Vagina (tissue), 2 donors: ENCODE results near the gene TAF3.

Source experiments
- POLR2A ChIP-seq, 2 donors: fragments of 450-650 bp; IDR thresholded peaks; one replicate each; pipeline ENCODE4 v1.6.1; 2017; ENCODE audit warnings: antibody characterized with exemption in 2 of 2, mild to moderate bottlenecking in 2 of 2, moderate library complexity in 2 of 2
- POLR2AphosphoS5 ChIP-seq, 2 donors: sonication (generic); formaldehyde crosslinking; IDR thresholded peaks; one replicate each; pipeline ENCODE4 v1.9.0; 2017; ENCODE audit warnings: antibody characterized with exemption in 2 of 2, mild to moderate bottlenecking in 2 of 2, low read depth in 1 of 2; ENCODE audit not compliant: insufficient read depth in 1 of 2
- TF ChIP-seq, protein P1 (sequence below), 3 experiments: fragments of 450-650 bp in 2 of 3; fragments of 200-600 bp in 1 of 3; sonication (generic) in 1 of 3; IDR thresholded peaks; one replicate each; pipeline ENCODE4 v1.5.1; 2017 to 2019; ENCODE audit warnings: antibody characterized with exemption in 3 of 3, mild to moderate bottlenecking in 2 of 3, moderate library complexity in 2 of 3

GRCh38 chr10:8051109-8051821 lies 233.0 kb downstream of the TAF3 start:
- TF ChIP-seq POLR2AphosphoS5 (IDR thresholded peaks at IDR 0.05; ENCODE audit: insufficient read depth in 1 of 2, low read depth in 1 of 2) (no peak), POLR2A (IDR thresholded peaks at IDR 0.05) (no peak)
- TF ChIP-seq, protein P1, sequence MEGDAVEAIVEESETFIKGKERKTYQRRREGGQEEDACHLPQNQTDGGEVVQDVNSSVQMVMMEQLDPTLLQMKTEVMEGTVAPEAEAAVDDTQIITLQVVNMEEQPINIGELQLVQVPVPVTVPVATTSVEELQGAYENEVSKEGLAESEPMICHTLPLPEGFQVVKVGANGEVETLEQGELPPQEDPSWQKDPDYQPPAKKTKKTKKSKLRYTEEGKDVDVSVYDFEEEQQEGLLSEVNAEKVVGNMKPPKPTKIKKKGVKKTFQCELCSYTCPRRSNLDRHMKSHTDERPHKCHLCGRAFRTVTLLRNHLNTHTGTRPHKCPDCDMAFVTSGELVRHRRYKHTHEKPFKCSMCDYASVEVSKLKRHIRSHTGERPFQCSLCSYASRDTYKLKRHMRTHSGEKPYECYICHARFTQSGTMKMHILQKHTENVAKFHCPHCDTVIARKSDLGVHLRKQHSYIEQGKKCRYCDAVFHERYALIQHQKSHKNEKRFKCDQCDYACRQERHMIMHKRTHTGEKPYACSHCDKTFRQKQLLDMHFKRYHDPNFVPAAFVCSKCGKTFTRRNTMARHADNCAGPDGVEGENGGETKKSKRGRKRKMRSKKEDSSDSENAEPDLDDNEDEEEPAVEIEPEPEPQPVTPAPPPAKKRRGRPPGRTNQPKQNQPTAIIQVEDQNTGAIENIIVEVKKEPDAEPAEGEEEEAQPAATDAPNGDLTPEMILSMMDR (IDR thresholded peaks at IDR 0.05), result no peak
